HepG2 (cell line): Measurements from ENCODE around the gene PRKAR1A.

Experiments used
- JUND ChIP-seq: sonication (generic); formaldehyde crosslinking; IDR thresholded peaks from 2 replicates; pipeline ENCODE4 v1.8.0; 2022; ENCODE audit warnings: mild to moderate bottlenecking, missing genetic modification reagents
- POLR2AphosphoS2 ChIP-seq: IDR thresholded peaks from 2 replicates; pipeline ENCODE4 v1.6.1; 2011; ENCODE audit warnings: low read depth, low read length, improper control_type of control experiment
- RFX5 ChIP-seq: IDR thresholded peaks from 2 replicates; pipeline ENCODE4 v1.6.1; 2011; ENCODE audit warnings: low read depth, low read length, improper control_type of control experiment
- SMAD3 ChIP-seq: sonication (generic); formaldehyde crosslinking; IDR thresholded peaks from 2 replicates; pipeline ENCODE4 v1.4.0; 2020; ENCODE audit warnings: missing genetic modification reagents
- ZNF331 ChIP-seq: sonication (generic); formaldehyde crosslinking; IDR thresholded peaks from 2 replicates; pipeline ENCODE4 v1.4.0; 2020; ENCODE audit warnings: missing genetic modification reagents
- TF ChIP-seq, protein P1 (sequence below): sonication (generic); formaldehyde crosslinking; IDR thresholded peaks from 2 replicates; pipeline ENCODE4 v1.4.0; 2020; ENCODE audit warnings: mild to moderate bottlenecking, missing genetic modification reagents

- TF ChIP-seq, protein P1, sequence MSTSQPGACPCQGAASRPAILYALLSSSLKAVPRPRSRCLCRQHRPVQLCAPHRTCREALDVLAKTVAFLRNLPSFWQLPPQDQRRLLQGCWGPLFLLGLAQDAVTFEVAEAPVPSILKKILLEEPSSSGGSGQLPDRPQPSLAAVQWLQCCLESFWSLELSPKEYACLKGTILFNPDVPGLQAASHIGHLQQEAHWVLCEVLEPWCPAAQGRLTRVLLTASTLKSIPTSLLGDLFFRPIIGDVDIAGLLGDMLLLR (CRISPR knock-in tag) = no peak
- no peak for TF ChIP-seq POLR2AphosphoS2
- no peak for TF ChIP-seq ZNF331
- no peak for TF ChIP-seq RFX5
- TF ChIP-seq SMAD3 = no peak
- TF ChIP-seq JUND = no peak
These were observed 30.7 kb downstream of the PRKAR1A start for GRCh38 chr17:68542698-68543463.
